Adrenal gland (tissue), 5 donors: Measurements from ENCODE around the gene MTAP.
A peak's percentile ranks its signal among the peaks of the same experiment; 100 is the strongest.

Source experiments
- POLR2A ChIP-seq, 2 donors: fragments of 450-650 bp; IDR thresholded peaks; one replicate each; pipeline ENCODE4 v1.6.1; 2017; ENCODE audit warnings: antibody characterized with exemption in 2 of 2, mild to moderate bottlenecking in 2 of 2, moderate library complexity in 1 of 2
- TF ChIP-seq, protein P1 (sequence below), 6 experiments: fragments of 450-650 bp in 4 of 6; fragments of 200-600 bp in 2 of 6; sonication (generic) in 1 of 6; IDR thresholded peaks; 1 replicate in 5 of 6; 2 replicates in 1 of 6; pipeline versions ENCODE4 v1.5.1 to v1.8.0; 2016 to 2021; ENCODE audit warnings: antibody characterized with exemption in 6 of 6, mild to moderate bottlenecking in 2 of 6, moderate library complexity in 1 of 6
- donor health status: DM: no; HTN: no; CAD: no.

DNA sequence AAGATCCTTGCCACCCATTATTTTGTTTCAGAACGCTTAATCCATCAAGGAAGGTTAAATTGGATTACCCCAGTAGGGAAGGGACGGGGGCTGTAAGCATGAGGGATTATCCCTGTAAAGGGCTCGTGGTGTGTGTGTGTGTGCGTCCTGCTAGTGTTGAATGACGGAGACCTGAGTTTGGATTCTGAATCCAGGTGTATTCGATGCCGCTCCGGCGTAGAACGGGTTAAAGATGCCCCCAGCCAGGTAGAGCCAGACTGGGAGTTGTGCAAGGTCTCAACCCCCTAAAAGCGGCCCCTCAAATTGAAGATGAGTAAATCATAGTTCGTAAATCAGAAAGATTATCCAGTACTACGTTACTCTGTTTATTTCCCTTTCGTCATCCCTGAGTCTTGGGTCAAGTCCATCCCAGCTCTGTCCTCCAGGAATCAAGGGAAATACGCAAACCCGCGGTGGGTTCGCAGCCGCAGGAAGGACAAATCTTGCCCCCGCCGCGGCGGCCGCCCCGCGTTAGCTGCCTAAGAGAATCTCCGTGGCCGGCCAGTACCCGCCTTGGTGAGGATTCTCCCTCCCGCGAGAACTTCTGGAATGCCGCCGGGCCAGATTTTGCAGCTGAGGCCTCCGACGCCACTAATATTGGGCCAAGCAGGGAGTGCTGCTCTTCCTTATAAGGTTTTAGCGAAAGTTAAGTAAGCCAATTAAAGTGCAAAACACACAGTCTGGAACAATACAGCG, 586 bp upstream of the MTAP start:
- TF ChIP-seq, protein P1, sequence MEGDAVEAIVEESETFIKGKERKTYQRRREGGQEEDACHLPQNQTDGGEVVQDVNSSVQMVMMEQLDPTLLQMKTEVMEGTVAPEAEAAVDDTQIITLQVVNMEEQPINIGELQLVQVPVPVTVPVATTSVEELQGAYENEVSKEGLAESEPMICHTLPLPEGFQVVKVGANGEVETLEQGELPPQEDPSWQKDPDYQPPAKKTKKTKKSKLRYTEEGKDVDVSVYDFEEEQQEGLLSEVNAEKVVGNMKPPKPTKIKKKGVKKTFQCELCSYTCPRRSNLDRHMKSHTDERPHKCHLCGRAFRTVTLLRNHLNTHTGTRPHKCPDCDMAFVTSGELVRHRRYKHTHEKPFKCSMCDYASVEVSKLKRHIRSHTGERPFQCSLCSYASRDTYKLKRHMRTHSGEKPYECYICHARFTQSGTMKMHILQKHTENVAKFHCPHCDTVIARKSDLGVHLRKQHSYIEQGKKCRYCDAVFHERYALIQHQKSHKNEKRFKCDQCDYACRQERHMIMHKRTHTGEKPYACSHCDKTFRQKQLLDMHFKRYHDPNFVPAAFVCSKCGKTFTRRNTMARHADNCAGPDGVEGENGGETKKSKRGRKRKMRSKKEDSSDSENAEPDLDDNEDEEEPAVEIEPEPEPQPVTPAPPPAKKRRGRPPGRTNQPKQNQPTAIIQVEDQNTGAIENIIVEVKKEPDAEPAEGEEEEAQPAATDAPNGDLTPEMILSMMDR (IDR thresholded peaks at IDR 0.05): no peak
- peak in 1 of 2 donors; percentile 27 for TF ChIP-seq POLR2A (IDR thresholded peaks at IDR 0.05)
